NCI-H82 treated with DMSO at 0.1 percent for 48 hours (cell line): ENCODE results near the gene ARMH1.
"Not testable (repeated sequence)": the region's sequence is repeated elsewhere in the genome, so short reads cannot be mapped to it uniquely, and the experiment has no call there.

Source experiments
- DNase-seq: peaks from one replicate; lab custom pipeline; 2025; ENCODE audit not compliant: unreplicated experiment; lab: John Stamatoyannopoulos, UW

Gene ARMH1

DNA sequence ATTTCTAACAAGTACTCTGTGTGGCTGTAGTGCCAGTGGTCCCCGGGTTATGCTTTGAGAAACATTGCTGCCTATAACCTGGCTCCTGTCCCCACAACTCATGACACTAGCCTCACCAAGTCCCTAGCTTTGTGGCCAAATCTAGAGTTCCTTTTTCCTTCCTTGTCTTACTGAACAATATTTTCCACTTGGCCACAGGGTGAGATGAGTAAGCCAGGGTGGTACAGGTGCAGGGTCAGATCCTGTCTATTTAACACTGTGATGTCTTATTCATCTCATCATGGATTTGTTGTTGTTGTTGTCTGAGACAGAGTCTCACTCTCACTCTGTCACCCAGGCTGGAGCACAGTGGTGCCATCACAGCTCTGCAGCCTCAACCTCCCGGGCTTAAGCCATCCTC, 18.6 kb downstream of the ARMH1 start:
- DNase-seq = no peak

DNA sequence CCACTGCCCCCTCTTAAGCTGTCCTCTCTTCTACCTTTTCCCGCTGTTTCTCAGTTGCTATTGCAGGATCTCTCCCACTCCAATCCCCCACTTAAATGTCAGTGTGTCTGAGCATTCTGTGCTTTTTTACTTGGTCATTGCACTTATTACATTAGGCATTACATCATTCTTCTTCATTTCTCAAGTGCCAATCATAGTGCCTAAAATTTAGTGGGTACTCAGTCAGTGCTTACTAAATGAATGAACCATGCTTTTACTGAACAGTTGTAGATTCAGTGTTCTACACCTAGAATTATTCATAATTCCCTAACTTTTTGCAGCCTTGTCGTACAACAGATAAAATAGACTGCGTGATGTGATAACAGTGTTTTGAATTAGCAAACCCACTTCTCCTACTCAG, 19.4 kb downstream of the ARMH1 start:
- DNase-seq = no peak

DNA sequence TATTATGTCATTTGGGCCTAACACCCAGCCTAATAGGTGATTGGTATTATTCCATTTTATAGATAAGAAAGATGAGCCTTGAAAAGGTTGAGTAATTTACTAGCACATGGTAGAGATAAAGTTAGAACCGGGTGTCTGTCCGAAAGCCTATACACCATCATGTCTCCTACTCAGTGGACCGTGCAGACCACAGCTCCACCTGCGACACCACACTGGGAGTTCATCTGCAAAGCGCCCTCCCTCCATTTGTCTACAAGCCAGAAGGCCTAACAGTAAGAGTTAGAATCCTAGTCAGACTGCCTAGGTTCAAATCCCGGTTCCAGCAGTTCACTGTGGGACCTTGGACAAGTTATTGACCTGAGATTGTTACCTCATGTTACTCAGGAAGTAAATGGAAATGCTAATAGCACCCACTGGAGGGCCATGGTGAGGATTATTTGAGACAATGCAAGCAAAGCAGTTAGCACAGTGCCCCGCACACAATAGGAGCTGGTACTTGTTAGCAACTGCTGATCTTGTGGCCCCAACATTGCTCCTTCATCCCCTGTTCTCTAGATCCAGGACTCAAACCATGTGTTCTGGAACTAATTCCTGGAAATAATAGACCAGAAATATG, 20.5 kb downstream of the ARMH1 start:
- no peak for DNase-seq

DNA sequence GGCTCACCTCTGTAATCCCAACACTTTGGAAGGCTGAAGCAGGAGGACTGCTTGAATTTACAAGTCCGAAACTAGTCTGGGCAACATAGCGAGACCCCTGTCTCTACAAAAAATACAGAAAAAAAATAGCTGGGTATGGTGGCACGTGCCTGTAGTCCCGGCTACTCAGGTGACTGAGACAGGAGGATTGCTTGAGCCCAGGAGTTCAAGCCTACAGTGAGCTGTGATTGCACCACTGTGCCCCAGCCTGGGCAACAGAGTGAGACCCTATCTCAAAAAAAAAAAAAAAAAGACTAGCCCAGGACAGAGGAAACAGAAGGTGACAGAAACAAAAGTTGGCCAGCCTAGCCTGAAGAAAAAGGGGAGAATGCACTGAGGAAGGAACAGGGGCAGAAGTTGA, 21.2 kb downstream of the ARMH1 start:
- DNase-seq = no peak

DNA sequence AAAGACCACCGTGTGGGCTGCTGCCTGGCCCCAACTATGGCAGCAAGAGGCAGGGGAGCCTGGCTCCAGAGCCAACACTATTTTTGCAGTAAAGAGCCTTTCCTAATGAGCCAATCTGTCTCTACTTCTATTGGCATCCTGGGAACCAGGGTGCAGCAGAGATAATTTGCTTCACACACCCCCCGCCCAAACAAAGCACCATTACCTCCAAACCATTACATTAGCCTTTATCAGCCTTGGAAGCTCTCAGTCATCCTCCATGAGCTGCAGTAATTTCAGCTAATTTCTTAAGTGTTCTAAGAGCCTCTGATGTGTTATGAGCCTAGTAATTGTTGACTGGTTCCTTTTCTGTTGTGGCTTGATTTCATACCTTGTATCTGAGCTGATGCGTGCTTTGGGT, 21.6 kb downstream of the ARMH1 start:
- DNase-seq = no peak

DNA sequence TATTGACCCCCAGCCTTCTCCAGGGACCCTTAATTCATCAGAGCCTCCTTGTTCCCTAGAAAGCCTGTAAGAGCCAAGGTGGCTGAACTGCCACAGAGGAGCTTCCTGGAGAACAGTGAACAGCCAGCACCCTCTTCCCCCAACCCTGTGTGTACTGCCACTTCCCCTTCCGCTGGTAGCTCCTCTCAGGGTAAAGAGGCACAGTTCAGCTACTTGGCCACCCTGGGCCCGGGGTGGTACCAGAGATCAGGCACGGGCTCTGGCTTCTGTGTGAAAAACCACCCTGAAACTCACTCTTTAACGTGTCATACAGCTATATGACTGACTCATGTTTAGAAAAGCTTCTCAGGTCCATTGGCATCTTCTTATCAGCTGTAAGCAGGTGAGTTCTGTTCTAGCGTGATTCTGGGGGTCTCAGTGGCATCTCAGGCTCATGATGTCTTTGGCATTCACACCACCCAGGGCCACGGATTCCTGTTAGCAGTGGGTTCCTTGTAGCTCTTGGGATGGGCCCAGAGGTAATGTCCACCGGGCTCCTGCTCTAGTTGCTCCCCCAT, 22.4 kb downstream of the ARMH1 start:
- no peak for DNase-seq

DNA sequence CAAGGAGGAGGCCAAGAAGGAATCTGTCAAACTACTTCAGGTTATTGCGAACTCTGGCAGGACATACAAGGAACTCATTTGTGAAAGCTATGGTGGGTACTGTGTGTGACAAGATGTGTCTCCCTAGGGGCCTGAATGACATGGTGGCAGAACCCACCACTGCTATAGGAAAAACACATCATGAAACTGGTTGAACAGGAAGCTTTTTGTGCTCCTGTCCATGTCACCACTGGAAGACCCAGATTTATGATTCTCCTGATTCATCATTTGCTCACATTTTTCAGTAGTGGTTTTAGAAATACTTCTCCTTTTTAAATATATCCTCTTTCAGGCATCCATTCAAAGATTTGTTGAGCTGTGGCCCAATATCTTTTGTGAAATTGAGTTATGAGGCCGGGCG, 23.6 kb downstream of the ARMH1 start:
- no peak for DNase-seq

DNA sequence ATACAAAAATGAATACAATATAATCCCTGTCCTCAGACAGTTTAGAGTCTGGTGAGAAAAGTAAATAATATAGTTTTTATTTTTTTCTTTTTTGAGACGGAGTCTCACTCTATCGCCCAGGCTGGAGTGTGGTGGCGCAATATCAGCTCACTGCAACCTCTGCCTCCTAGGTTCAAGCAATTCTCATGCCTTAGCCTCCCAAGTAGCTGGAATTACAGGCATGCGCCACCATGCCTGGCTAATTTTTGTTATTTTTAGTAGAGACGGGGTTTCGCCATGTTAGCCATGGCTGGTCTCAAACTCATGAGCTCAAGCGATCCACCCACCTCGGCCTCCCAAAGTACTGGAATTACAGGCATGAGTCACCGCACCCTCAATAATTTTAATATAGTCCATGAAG, 24.9 kb downstream of the ARMH1 start:
- DNase-seq = not testable (repeated sequence)

DNA sequence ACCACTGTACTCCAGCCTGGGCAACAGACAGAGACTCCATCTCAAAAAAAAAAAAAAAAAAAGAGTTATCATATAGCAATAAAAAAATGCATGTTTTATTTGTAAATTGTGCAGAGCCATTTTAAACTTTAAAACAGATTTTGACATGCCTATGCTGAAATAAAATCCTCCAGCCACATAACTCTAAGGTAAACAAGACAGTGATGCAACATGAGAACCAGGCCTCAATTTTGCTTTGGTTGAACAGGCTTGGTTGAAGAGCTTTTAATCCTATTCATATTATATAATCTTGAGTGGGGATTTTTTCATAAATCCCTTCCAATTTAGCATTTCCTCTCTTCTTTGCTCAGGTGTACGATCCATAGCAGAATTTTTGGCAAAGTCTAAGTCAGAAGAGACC, 26.1 kb downstream of the ARMH1 start:
- DNase-seq = no peak

DNA sequence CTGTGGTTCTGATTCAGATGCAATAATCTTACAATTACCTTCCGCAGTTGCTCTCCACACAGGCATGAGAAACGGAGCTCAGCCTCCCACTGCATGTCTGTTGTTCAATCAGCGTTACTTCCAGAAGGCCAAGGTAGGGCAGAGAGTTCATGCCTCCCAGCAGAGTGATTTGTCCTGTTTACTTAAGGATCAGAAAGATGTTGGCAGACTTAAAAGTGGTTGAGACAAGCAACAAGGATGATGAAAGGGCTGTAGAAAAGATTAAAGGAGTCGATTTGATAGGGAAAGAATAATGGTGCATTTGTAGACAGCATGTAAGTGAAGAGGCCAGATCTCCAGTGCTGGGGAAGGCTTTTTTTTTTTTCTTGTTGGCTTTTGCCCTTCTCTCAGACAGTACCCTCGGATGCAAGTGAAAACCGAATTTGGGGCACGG, 26.6 kb downstream of the ARMH1 start:
- DNase-seq = no peak

DNA sequence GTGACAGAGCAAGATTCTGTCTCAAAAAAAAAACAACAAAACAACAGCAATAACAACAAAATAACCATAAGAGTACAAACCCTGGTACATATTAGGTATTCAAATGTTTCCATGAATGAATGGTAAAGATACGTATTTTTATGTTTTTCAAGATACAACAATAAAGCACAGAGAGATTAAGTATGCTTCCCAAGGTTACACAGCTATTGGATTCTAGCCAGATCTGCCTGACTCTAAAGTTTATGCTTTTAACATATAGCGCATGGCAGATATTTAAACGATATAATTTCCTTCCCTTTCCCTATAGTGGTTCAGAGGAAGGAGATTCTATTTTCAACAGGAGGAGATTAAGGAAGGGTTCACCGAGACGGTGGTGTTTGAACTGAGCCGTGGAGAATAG, 31.0 kb downstream of the ARMH1 start:
- no peak for DNase-seq

DNA sequence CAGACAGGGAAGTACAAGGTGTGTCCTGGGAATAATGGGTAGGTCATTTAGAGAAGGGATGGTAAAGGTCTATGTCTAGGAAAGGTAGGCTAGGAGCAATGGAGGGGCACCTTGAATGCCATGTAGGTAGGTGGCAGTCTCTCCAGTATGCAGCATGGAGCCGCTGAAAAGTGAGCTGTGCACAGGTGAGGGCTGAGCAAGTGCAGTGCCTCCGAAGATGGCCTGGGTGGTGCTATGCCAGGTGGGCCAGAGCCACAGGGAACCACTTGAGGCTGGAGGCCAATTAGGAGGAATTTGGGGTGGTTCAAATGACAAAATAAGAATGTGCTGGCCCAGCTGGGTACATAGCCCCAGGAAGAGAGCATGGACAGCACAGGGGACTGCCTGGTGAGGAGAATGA, 31.4 kb downstream of the ARMH1 start:
- no peak for DNase-seq

DNA sequence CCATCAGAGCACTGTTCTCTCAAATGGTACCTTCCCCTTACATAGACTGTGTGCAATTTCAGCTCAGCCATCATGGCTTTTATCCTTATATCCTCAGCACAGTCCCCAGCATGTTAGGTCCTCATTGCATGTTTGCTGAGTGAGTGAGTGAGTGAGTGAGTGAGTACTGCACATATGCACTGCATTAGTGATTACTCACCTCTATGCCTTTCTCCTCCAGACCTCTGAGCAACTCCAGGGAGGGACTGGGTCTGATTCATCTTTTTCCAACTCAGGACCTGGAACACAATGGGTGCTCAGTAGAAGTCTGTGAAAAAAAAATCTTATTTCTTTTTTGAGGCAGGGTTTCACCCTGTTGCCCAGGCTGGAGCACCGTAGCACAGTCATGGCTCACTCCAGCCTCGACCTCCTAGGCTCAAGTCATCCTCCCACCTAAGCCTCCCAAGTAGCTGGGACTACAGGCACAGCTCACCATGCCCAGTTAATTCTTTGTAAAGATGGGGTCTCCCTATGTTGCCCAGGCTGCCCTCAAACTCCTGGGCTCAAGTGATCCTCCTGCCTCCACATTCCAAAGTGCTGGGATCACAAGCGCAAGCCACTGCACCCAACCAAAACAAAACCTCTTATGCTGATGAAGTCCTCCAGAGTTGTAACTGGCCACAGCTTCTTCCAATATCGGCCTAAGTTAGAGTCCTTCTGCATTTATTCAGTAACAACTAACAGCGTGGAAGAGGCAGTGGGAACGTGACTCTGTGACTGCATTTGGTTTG, 32.8 kb downstream of the ARMH1 start:
- no peak for DNase-seq

DNA sequence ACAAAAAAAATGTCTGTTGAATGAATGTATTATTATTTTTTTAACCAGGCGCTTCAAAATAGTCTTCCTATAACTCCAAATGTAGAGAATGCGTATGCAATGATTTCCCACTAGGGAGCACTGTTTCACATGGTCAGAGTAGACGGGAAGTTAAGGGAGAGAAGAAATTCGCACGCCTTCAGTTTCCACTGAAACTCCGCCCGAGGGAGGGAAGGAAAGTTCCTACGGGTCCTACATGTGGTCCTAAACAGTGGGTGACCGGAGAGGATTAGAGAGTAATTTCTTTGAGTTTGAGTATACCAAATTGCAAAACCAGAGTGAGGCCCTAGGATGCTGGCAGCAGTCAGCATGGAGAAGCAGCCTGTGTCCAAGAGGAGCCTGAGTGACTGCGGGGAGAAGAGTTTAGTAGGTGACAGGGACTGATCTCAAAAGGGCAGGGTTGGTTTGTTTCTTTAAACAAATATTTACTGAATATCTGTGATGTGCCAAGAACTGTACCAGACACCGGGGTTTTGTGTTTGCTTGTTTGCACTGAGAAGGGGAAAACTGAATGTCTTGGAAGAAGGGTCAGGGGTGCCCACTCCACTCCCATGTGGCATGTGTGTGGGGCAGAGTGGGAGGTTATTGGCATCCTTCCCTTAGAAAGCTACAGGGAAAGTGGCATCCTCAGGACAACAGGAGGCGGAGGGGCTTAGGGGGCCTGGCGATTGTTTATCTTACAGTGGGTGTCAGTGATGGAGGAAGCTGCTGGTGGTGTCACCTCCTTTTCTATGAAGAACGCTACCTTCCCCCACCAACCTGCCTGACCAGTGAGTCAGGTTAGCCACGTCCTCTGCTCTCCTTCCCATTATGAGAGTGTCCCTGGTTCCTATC, 33.7 kb downstream of the ARMH1 start:
- DNase-seq = no peak

DNA sequence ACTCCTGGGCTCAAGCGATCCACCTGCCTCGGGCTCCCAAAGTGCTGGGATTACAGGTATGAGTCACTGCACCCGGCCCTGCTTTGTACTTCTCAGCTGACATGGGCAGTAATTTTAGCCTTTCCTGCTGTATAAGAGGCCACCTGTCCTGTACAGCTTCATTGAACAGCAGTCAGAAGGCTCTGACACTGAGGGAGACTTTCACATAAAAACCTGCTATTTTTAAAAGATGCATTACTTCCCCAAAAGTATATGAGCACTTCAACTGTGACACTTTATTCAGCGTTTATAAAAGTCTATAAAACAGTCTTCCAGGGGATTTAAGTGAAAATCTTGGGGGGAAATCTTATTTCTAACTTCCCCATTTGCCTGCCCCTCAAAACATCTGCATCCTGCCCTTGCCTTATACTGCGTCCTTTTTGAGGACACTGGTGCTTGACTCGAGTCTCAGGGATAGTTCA, 38.8 kb downstream of the ARMH1 start:
- no peak for DNase-seq

DNA sequence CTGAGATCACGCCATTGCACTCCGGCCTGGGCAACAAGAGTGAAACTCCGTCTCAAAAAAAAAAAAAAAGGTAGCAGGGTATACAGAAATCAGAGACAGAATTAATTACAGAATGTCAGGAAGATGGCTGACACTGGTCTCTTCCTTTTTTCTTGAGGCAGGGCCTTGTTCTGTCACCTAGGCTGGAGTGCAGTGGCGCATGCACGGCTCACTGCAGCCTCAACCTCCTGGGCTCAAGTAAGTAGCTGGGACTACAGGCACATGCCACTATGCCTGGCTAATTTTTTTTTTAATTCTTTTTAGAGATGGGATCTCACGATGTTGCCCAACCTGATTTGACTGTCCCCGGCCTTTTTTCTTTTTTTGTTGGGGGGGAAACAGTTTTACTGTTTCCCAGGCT, 40.0 kb downstream of the ARMH1 start:
- DNase-seq = no peak

DNA sequence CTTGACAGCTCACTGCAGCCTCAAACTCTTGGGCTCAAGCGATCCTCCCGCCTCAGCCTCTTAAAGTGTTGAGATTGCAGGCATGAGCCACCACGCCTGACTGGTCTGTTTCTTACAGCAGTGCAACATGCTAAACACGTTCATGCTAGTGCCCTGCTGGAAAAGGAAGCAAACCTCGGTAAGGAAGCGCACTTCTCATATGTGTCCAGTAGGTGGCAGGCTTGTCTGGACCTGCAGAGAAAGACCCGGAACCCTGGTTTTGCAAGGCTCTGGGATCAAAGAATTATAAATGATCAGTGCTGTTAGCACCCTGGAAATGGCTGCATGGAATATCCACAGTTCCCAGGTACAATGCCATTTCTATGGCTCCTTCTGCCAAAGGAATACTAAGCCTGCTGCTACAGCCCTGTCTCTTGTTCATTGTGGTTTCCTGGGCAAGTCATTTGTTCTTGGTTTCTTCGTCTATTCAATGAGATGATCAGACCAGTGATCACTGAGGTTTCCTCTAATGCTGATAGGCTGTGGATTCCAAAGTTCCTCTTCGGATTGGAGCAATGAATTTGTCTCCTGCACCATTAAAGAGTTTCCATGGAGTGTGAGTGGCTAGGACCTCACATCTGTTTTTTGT, 40.5 kb downstream of the ARMH1 start:
- DNase-seq = peak; percentile 55

DNA sequence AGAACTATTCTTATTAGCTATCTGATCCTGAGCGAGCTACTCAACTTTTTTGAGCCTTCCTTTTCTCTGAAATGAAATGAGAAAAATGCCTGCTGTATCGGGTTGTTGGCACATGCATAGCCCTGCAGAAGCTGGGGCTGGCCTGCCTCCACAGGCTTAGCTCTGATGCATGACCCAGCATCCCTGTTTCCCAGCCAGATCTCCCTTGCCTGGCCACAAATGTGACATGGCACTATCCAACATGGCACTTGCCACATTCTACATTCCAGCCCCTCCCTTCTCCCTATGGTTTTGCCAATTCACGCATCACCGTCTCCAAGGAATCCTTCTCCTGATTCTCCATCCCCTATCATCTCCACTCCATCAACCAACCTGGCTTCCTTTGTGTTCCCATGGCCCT, 42.6 kb downstream of the ARMH1 start:
- no peak for DNase-seq

DNA sequence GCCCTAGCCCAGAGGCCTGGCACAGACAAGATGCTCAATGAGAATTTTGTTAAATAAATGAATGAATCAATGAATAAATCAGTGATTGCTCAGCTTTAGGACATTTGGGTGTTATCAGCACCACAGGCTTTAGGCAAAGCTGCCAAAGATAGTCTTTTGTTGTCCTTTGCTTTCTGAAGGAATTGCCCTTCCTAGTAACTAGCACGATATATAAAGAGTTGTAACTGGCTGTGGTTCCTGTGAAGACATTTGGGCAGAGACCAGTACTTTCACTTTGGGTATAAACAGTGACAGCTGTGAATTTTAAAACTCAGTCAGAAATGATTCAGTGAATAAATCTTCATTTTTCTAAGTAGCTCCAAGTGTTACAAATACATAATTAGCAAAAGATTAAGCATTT, 43.1 kb downstream of the ARMH1 start:
- no peak for DNase-seq

DNA sequence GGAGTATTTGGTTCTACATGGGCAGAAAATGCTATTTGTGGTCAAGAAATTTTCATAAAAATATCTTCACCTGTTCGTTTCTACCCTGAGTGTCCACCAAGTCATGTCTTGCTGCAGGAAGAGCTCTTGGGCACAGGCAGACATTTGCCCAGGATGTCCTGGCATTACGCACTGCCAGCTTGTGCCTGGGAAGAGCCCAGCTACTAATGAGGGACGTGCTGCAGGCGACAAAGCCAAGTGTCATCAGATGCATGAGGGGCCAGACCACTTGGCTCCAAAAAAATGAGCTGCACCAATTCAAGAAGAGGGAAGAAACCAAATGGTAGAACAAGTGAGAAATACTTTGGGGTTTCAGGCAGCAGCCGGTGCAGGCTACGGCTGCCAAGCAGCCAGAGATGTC, 43.6 kb downstream of the ARMH1 start:
- no peak for DNase-seq

DNA sequence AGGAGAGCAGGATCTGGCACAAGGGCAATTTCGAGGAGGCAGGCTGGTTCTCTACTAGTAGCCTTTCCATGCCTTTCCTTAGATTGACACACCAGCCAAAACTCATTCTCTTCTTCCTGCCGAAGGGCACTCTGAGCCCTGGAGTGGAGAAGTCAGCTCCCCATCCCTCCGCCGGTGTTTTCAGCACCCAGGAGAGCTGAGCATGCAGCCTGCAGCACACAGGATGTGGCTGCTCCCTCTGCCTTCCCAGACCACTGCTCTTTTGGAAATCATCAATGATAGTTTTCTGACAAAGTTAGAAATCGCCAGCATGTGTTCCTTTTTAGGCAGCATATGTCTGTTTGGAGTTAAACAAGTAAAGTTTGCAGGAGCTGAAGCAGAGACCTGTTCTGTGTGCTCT, 44.8 kb downstream of the ARMH1 start:
- no peak for DNase-seq
